ENCODE results near the gene GOLT1A. TPM values are rescaled to one million over a fixed set of nuclear protein-coding genes. Genes with fewer than 3 reads are reported as not detected.

The GOLT1A gene
- total RNA-seq, 1 donor = not detected

GRCh38 chr1:204172404-204173029 is 41.3 kb downstream of the GOLT1A start:
- no peak overlapping the region for H3K4me3 ChIP-seq (ENCODE audit: low read length)
- no peaks in the 10 kb centered on the region for H3K4me1 ChIP-seq (ENCODE audit: insufficient read depth, low read length)
- H3K27me3 ChIP-seq (ENCODE audit: insufficient read depth, low read length) = no peaks in the 10 kb centered on the region
- H3K9me3 ChIP-seq (ENCODE audit: low read depth, low read length) = peaks cover 22% of the 10 kb centered on the region

- Histone ChIP-seq H3K27me3 (ENCODE audit: insufficient read depth, low read length) (no peaks in the 10 kb centered on the region), H3K4me3 (ENCODE audit: low read length) (no peak overlapping the region), H3K9me3 (ENCODE audit: low read depth, low read length) (peaks cover 22% of the 10 kb centered on the region), H3K4me1 (ENCODE audit: insufficient read depth, low read length) (no peaks in the 10 kb centered on the region)
Measured at GRCh38 chr1:204171751-204172178, 42.0 kb downstream of the GOLT1A start.

GRCh38 chr1:204170494-204171155 is 43.2 kb downstream of the GOLT1A start:
- no peak overlapping the region for H3K4me3 ChIP-seq (ENCODE audit: low read length)
- no peaks in the 10 kb centered on the region for H3K4me1 ChIP-seq (ENCODE audit: insufficient read depth, low read length)
- peaks cover 22% of the 10 kb centered on the region for H3K9me3 ChIP-seq (ENCODE audit: low read depth, low read length)
- no peaks in the 10 kb centered on the region for H3K27me3 ChIP-seq (ENCODE audit: insufficient read depth, low read length)

GRCh38 chr1:204169858-204170257 is 43.9 kb downstream of the GOLT1A start:
- Histone ChIP-seq H3K4me1 (ENCODE audit: insufficient read depth, low read length) (no peaks in the 10 kb centered on the region), H3K27me3 (ENCODE audit: insufficient read depth, low read length) (no peaks in the 10 kb centered on the region), H3K4me3 (ENCODE audit: low read length) (no peak overlapping the region), H3K9me3 (ENCODE audit: low read depth, low read length) (peaks cover 22% of the 10 kb centered on the region)

GRCh38 chr1:204167730-204168129 is 46.1 kb downstream of the GOLT1A start:
- Histone ChIP-seq H3K4me1 (ENCODE audit: insufficient read depth, low read length) (no peaks in the 10 kb centered on the region), H3K9me3 (ENCODE audit: low read depth, low read length) (peaks cover 22% of the 10 kb centered on the region), H3K4me3 (ENCODE audit: low read length) (no peak overlapping the region), H3K27me3 (ENCODE audit: insufficient read depth, low read length) (no peaks in the 10 kb centered on the region)

GRCh38 chr1:204166219-204166618 is 47.6 kb downstream of the GOLT1A start, which contains the start of gene REN:
Gene REN (minus strand): TSS chr1:204166337. CDS start chr1:204166293, 44 bp downstream.
- Histone ChIP-seq H3K9me3 (ENCODE audit: low read depth, low read length) (peaks cover 22% of the 10 kb centered on the region), H3K4me1 (ENCODE audit: insufficient read depth, low read length) (no peaks in the 10 kb centered on the region), H3K27me3 (ENCODE audit: insufficient read depth, low read length) (no peaks in the 10 kb centered on the region), H3K4me3 (ENCODE audit: low read length) (no peak within 1 kb of the TSS)

GRCh38 chr1:204162494-204163074 is 51.2 kb downstream of the GOLT1A start:
- Histone ChIP-seq H3K27me3 (ENCODE audit: insufficient read depth, low read length) (no peaks in the 10 kb centered on the region), H3K9me3 (ENCODE audit: low read depth, low read length) (no peaks in the 10 kb centered on the region), H3K4me3 (ENCODE audit: low read length) (no peak overlapping the region), H3K4me1 (ENCODE audit: insufficient read depth, low read length) (no peaks in the 10 kb centered on the region)

- no peak overlapping the region for H3K4me3 ChIP-seq (ENCODE audit: low read length)
- H3K9me3 ChIP-seq (ENCODE audit: low read depth, low read length) = no peaks in the 10 kb centered on the region
- H3K27me3 ChIP-seq (ENCODE audit: insufficient read depth, low read length) = no peaks in the 10 kb centered on the region
- H3K4me1 ChIP-seq (ENCODE audit: insufficient read depth, low read length) = no peaks in the 10 kb centered on the region
Measured at GRCh38 chr1:204161609-204162493, 51.9 kb downstream of the GOLT1A start.

- Histone ChIP-seq H3K4me1 (ENCODE audit: insufficient read depth, low read length) (no peaks in the 10 kb centered on the region), H3K9me3 (ENCODE audit: low read depth, low read length) (no peaks in the 10 kb centered on the region), H3K4me3 (ENCODE audit: low read length) (no peak overlapping the region), H3K27me3 (ENCODE audit: insufficient read depth, low read length) (peaks cover under 1% of the 10 kb centered on the region)
Measured at GRCh38 chr1:204157962-204158361, 55.8 kb downstream of the GOLT1A start.

GRCh38 chr1:204155881-204156280 is 57.9 kb downstream of the GOLT1A start:
- Histone ChIP-seq H3K9me3 (ENCODE audit: low read depth, low read length) (no peaks in the 10 kb centered on the region), H3K4me1 (ENCODE audit: insufficient read depth, low read length) (peaks cover 7% of the 10 kb centered on the region), H3K27me3 (ENCODE audit: insufficient read depth, low read length) (peaks cover 11% of the 10 kb centered on the region), H3K4me3 (ENCODE audit: low read length) (no peak overlapping the region)

GRCh38 chr1:204154568-204155255 is 59.1 kb downstream of the GOLT1A start:
- Histone ChIP-seq H3K4me3 (ENCODE audit: low read length) (no peak overlapping the region), H3K9me3 (ENCODE audit: low read depth, low read length) (no peaks in the 10 kb centered on the region), H3K4me1 (ENCODE audit: insufficient read depth, low read length) (peaks cover 7% of the 10 kb centered on the region), H3K27me3 (ENCODE audit: insufficient read depth, low read length) (peaks cover 14% of the 10 kb centered on the region)

GRCh38 chr1:204153667-204154066 is 60.1 kb downstream of the GOLT1A start:
- Histone ChIP-seq H3K9me3 (ENCODE audit: low read depth, low read length) (no peaks in the 10 kb centered on the region), H3K27me3 (ENCODE audit: insufficient read depth, low read length) (peaks cover 14% of the 10 kb centered on the region), H3K4me1 (ENCODE audit: insufficient read depth, low read length) (peaks cover 7% of the 10 kb centered on the region), H3K4me3 (ENCODE audit: low read length) (no peak overlapping the region)

- Histone ChIP-seq H3K4me1 (ENCODE audit: insufficient read depth, low read length) (peaks cover 7% of the 10 kb centered on the region), H3K9me3 (ENCODE audit: low read depth, low read length) (no peaks in the 10 kb centered on the region), H3K4me3 (ENCODE audit: low read length) (peak overlapping the region; percentile 44), H3K27me3 (ENCODE audit: insufficient read depth, low read length) (peaks cover 14% of the 10 kb centered on the region)
Measured at GRCh38 chr1:204152310-204153044, 61.3 kb downstream of the GOLT1A start.

Measured in mononuclear cell (primary cell).